ENCODE measurements around the gene C3orf85. TPM values are rescaled to one million over a fixed set of nuclear protein-coding genes. Genes with fewer than 3 reads are reported as not detected.

The C3orf85 gene
- total RNA-seq, 4 donors from 2014 or later = not detected

DNA sequence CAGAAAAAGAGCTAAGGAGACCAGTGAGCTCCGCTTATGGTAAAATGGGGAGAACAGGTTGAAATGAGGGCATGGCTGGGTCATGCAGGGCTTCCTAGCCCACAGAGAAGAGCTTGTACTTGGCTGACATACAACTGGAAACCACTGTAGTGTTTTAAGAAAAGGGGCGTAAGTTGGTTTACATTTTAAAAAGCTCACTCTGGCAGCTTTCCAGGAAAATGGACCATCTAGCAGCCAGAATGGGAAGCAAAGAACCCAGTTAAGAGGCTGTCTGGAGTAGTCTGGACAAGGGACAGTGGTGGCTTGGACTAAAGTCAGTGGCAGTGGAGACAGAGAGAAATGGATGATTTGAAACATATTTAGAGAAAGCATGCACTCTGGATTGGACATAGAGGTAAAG lies 20.5 kb upstream of the C3orf85 start:
- WGBS, 2 donors = 46 to 60% methylated on average over 2 of the region's 2 CpGs
- DNase-seq = no peak
- H3K4me3 ChIP-seq (replicated peaks in 1 of 3) = no peak overlapping the region
- no peaks in the 10 kb centered on the region for H3K9me3 ChIP-seq
- no peaks in the 10 kb centered on the region for H3K36me3 ChIP-seq
- TF ChIP-seq POLR2A (IDR thresholded peaks at IDR 0.05) (no peak), CTCF (IDR thresholded peaks at IDR 0.05) (no peak)
- no peak overlapping the region for H3K27ac ChIP-seq
- H3K4me1 ChIP-seq = no peaks in the 10 kb centered on the region
- intact Hi-C loops (cut with DNase I) = no loop called here
- H3K27me3 ChIP-seq = no peaks in the 10 kb centered on the region

- WGBS, 2 donors = 95 to 96% methylated on average over 38 of the region's 38 CpGs
- no peak within 1 kb of the TSS for H3K4me3 ChIP-seq (replicated peaks in 1 of 3)
- H3K4me1 ChIP-seq = no peaks in the 10 kb centered on the region
- no peak within 1 kb of the TSS for H3K27ac ChIP-seq
- no peaks in the 10 kb centered on the region for H3K9me3 ChIP-seq
- no peaks in the 10 kb centered on the region for H3K36me3 ChIP-seq
- TF ChIP-seq CTCF (IDR thresholded peaks at IDR 0.05) = no peak
- no peak for TF ChIP-seq POLR2A (IDR thresholded peaks at IDR 0.05)
- no peak for DNase-seq
- intact Hi-C loops (cut with DNase I) = no loop called here
- H3K27me3 ChIP-seq = no peaks in the 10 kb centered on the region
Measured at GRCh38 chr3:109117939-109118338, 18.6 kb upstream of the C3orf85 start, which contains the start of gene MORC1. Gene MORC1, minus strand, starts transcription at chr3:109118134. Its CDS starts 75 bp downstream, at chr3:109118059.

DNA sequence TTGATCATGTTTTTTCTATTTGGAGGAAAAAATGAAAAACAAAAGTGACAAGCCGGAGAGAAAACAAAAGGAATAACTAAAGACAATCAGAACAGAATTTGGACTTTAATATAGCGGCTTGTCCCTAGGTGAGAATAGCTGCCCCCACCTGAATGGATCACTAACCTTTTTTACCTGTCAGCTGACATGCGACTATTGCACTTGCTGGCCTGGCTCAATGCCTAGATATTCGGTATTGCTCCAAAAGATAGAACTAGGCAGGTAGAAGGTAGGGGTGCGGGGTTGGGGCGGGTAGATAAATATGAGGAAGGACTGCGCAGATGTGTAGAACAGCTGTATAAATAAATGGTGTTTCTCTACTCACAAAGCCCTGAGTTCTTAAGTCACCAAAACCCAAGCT lies 17.9 kb upstream of the C3orf85 start:
- Histone ChIP-seq H3K9me3 (no peaks in the 10 kb centered on the region), H3K36me3 (no peaks in the 10 kb centered on the region), H3K27ac (no peak overlapping the region), H3K27me3 (no peaks in the 10 kb centered on the region), H3K4me3 (replicated peaks in 1 of 3) (no peak overlapping the region), H3K4me1 (no peaks in the 10 kb centered on the region)
- DNase-seq = no peak
- 88 to 89% methylated on average over 7 of the region's 7 CpGs for WGBS, 2 donors
- TF ChIP-seq CTCF (IDR thresholded peaks at IDR 0.05) = no peak
- TF ChIP-seq POLR2A (IDR thresholded peaks at IDR 0.05) = no peak
- intact Hi-C loops (cut with DNase I) = no loop called here

- TF ChIP-seq CTCF (IDR thresholded peaks at IDR 0.05) (no peak), POLR2A (IDR thresholded peaks at IDR 0.05) (no peak)
- Histone ChIP-seq H3K36me3 (no peaks in the 10 kb centered on the region), H3K4me3 (replicated peaks in 1 of 3) (no peak overlapping the region), H3K9me3 (no peaks in the 10 kb centered on the region), H3K27me3 (no peaks in the 10 kb centered on the region), H3K4me1 (no peaks in the 10 kb centered on the region), H3K27ac (no peak overlapping the region)
- intact Hi-C loops (cut with DNase I) = no loop called here
- DNase-seq = no peak
Measured at GRCh38 chr3:109122690-109123089, 13.8 kb upstream of the C3orf85 start.

DNA sequence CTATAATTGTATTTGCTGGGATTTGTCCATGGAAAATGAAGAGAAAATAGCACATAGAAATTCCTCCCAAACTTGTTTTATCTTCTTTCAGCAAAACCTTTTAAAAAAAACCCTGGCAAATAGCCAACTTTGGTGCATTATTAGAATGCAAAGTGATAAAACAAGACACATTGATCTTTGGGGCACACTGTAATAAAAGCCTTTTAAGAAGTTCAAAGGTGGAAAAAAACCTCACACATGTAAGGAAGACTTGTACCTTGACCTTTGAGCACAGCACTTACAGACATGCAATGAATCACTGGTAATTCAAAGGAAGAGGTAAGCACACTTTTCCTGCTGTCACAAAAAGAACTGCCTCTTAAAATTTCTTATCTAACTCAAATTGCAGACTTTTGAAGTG lies 10.6 kb upstream of the C3orf85 start:
- no peak overlapping the region for H3K4me3 ChIP-seq (replicated peaks in 1 of 3)
- intact Hi-C loops (cut with DNase I) = no loop called here
- DNase-seq = no peak
- H3K9me3 ChIP-seq = no peaks in the 10 kb centered on the region
- TF ChIP-seq CTCF (IDR thresholded peaks at IDR 0.05) (no peak), POLR2A (IDR thresholded peaks at IDR 0.05) (no peak)
- H3K27me3 ChIP-seq = no peaks in the 10 kb centered on the region
- H3K4me1 ChIP-seq = no peaks in the 10 kb centered on the region
- H3K36me3 ChIP-seq = no peaks in the 10 kb centered on the region
- H3K27ac ChIP-seq = no peak overlapping the region
